Activated CD4-positive, alpha-beta T cell treated with anti-CD3 and anti-CD28 coated beads for 24 hours (primary cell): ENCODE measurements around the gene KIFC1.
A peak's percentile ranks its signal among the peaks of the same experiment; 100 is the strongest.

Experiments
- DNase-seq, 2 donors: peaks; one replicate each; pipeline ENCODE4 v3.0.0-alpha.2; 2020; ENCODE audit warnings: low read depth in 2 of 2

Gene KIFC1

GRCh38 chr6:33441457-33441856 is 49.8 kb downstream of the KIFC1 start:
- no peak for DNase-seq

GRCh38 chr6:33442283-33442682 is 50.7 kb downstream of the KIFC1 start:
- DNase-seq = no peak

GRCh38 chr6:33443025-33443424 is 51.4 kb downstream of the KIFC1 start:
- DNase-seq = no peak

GRCh38 chr6:33443619-33444504 is 52.2 kb downstream of the KIFC1 start:
- DNase-seq = no peak

- no peak for DNase-seq
Measured at GRCh38 chr6:33445119-33445603, 53.5 kb downstream of the KIFC1 start.

DNA sequence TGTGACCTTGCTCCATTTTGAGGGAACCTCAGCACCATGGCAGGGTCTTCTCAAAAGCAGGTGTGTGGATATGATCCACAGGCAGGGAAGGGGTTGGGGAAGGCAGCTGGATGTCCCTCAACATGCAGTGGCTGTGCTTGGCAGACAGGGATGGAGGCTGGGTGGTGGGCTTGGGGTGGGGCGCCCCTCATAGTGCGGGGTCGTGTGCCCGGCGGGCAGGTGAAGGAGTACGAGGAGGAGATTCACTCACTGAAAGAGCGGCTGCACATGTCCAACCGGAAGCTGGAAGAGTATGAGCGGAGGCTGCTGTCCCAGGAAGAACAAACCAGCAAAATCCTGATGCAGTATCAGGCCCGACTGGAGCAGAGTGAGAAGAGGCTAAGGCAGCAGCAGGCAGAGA is 54.7 kb downstream of the KIFC1 start:
- no peak for DNase-seq

DNA sequence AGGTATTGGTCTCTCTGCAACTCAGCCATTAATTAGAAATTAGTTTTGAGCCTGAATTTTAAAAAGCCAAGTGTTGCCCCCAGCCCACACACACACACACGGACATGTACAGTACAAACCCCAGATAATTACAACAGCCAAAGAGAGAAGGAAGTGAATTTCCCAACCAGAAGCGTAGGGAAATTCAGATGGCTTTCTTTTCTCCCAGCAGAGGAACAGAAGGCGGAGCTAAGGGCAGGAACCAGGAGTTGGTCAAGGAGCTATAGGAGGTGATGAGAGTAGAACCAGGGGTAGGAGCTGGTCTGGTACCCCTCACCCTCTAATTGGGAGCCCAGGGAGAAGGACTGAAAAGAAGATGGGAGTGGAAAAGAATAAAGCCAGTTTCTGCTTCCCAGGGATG is 58.8 kb downstream of the KIFC1 start:
- no peak for DNase-seq

DNA sequence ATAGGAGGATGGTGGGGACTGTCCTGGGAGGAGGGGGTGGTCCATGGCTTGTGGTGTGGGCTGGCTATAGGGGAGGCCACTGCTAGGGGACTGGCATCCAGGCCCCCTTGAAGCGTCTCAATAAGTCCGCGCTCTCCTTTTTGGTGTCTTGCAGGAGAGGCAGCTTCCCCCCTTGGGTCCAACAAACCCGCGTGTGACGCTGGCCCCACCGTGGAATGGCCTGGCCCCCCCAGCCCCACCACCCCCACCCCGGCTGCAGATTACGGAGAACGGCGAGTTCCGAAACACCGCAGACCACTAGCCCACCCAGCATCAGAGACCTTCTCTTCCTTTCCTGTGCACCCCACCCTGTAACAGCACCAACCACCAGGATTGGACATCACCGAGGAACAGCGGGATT is 60.0 kb downstream of the KIFC1 start:
- no peak for DNase-seq

GRCh38 chr6:33452496-33452895 is 60.9 kb downstream of the KIFC1 start:
- no peak for DNase-seq

GRCh38 chr6:33453393-33454008 is 61.9 kb downstream of the KIFC1 start:
- no peak for DNase-seq

DNA sequence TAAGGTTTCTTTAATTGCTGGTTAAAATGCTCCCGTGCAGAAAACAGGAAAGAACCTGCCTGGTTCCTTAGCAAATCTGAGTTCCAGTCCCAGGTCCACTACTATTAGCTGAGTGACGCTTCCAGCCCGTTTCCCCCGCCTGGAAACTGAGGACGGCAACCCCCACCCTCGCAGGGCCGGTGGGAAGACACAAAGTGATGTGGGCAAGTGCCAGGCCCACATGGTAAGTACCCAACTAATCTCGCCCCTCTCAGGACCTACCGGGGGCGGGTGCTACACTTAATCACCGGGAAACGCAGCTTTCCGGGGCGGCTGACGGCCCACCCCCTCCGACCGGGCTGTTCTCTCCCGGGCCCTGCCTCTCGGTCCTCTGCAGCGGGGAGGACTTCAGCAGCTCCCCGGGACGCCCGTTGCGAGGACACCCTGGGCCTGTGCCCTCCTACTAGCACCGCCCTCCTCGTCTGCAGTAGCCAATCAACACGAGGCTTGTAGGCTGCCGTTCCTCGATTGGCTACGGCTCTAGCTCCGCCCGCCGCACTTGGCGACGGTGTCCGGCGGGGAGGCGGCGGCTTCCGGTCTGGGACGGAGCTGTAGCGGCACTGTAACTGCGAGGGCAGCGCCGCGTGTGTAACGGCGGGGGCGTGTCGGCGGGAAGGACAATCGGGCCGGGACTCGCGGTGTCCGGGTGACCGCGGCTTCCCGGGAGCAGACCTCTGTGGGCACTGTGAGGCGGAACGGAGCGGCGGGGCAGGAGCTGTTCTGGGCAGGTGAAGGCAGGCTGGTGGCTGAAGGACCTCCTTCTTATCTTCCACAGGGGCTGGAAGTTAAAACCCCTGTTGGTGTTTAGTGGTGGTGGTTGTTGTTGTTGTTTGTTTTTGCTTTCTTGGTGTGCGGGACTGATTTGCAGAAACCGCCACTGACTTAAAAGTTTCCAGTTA is 62.7 kb downstream of the KIFC1 start, which contains the start of gene ZBTB9:
TSS of gene ZBTB9 (plus strand) at position 568 of the 938 bp plus-strand sequence. CDS start 525 bp downstream, outside the sequence.
- peak; percentile 86 for DNase-seq

DNA sequence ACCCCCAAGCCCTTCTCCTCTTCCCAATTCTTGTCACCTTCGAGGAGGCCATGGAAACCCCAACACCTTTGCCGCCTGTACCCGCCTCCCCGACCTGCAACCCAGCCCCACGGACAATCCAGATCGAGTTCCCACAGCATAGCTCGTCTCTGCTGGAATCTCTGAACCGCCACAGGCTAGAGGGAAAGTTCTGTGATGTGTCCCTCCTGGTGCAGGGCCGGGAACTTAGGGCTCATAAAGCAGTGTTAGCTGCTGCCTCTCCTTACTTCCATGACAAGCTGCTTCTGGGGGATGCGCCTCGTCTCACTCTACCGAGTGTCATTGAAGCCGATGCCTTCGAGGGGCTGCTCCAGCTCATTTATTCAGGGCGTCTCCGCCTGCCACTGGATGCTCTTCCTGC is 63.4 kb downstream of the KIFC1 start:
- DNase-seq = no peak

DNA sequence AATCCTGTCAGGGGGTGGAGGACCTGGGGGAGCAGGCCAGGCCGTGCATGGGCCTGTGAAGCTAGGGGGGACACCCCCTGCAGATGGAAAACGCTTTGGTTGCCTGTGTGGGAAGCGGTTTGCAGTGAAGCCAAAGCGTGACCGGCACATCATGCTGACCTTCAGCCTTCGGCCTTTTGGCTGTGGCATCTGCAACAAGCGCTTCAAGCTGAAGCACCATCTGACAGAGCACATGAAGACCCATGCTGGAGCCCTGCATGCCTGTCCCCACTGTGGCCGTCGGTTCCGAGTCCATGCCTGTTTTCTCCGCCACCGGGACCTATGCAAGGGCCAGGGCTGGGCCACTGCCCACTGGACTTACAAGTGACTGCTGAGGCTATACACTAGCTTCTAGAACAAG is 64.5 kb downstream of the KIFC1 start:
- no peak for DNase-seq

- DNase-seq = no peak
Measured at GRCh38 chr6:33458676-33459075, 67.1 kb downstream of the KIFC1 start.

GRCh38 chr6:33459226-33459625 is 67.6 kb downstream of the KIFC1 start:
- DNase-seq = no peak
